Lung (tissue), 12 donors: ENCODE measurements around the gene INMT. TPM values are rescaled to one million over a fixed set of nuclear protein-coding genes. Genes with fewer than 3 reads are reported as not detected.
A peak's percentile ranks its signal among the peaks of the same experiment; 100 is the strongest.

Experiments used
- ATAC-seq: fragments of 200-7000 bp; cut with Tn5 transposase; one replicate; pipeline ENCODE4 v1.9.1; 2020; ENCODE audit warnings: moderate number of reproducible peaks; ENCODE audit not compliant: insufficient read depth, low FRiP score
- DNase-seq, 3 donors: peaks; one replicate each; pipeline ENCODE4 v3.0.0-alpha.2; 2013 to 2017
- H3K27ac ChIP-seq, 2 donors: one replicate each; pipeline ENCODE4 v1.5.1; 2013; ENCODE audit warnings: mild to moderate bottlenecking in 2 of 2, moderate library complexity in 2 of 2, control low read depth in 1 of 2, inconsistent platforms in 1 of 2, low read depth in 1 of 2, low read length in 1 of 2
- H3K27me3 ChIP-seq, 3 donors: one replicate each; pipeline ENCODE4 v1.5.1; 2013; ENCODE audit warnings: low read length in 2 of 3; ENCODE audit not compliant: control insufficient read depth in 3 of 3, insufficient read depth in 3 of 3
- H3K36me3 ChIP-seq, 4 donors: one replicate each; pipeline ENCODE4 v1.5.1; 2013; ENCODE audit warnings: low read length in 4 of 4, mild to moderate bottlenecking in 1 of 4, moderate library complexity in 1 of 4; ENCODE audit not compliant: control insufficient read depth in 4 of 4, insufficient read depth in 4 of 4
- H3K4me1 ChIP-seq, 5 donors: one replicate each; pipeline ENCODE4 v1.5.1; 2013; ENCODE audit warnings: low read length in 5 of 5, mild to moderate bottlenecking in 2 of 5, moderate library complexity in 1 of 5; ENCODE audit not compliant: control insufficient read depth in 5 of 5, insufficient read depth in 5 of 5
- H3K4me3 ChIP-seq: one replicate; pipeline ENCODE4 v1.5.1; 2013; ENCODE audit warnings: mild to moderate bottlenecking, control low read depth, moderate library complexity
- H3K9ac ChIP-seq, 2 donors: one replicate each; pipeline ENCODE4 v1.5.1; 2013; ENCODE audit warnings: low read length in 2 of 2, control low read depth in 1 of 2; ENCODE audit not compliant: insufficient read depth in 1 of 2
- H3K9me3 ChIP-seq, 4 donors: one replicate each; pipeline ENCODE4 v1.5.1; 2013; ENCODE audit warnings: low read length in 3 of 4, mild to moderate bottlenecking in 1 of 4, moderate library complexity in 1 of 4; ENCODE audit not compliant: control insufficient read depth in 4 of 4, insufficient read depth in 3 of 4
- CTCF ChIP-seq: IDR thresholded peaks from 2 replicates; pipeline ENCODE4 v1.5.1; 2012; ENCODE audit warnings: mild to moderate bottlenecking; ENCODE audit errors: control extremely low read depth, extremely low read depth
- WGBS, 2 donors: extraction: QIAGEN DNeasy Blood & Tissue Kit; methylation state at CpG; one replicate each; pipeline ENCODE4 v1.1.7; 2013; 5-methylcytosine and 5-hydroxymethylcytosine counted together
- polyA plus RNA-seq, 2 donors: library from polyadenylated mRNA; stranded (reverse); fragments of 200-250 nt; gene quantifications; one replicate each; pipeline ENCODE4 v1.2.1, GENCODE V29; 2013
- total RNA-seq, 2 donors: library from RNA; depleted of rRNA in 1 of 2; stranded (reverse); fragments of >200 nt in 1 of 2; gene quantifications; one replicate each; pipeline ENCODE4 v1.2.1, GENCODE V29; 2014 to 2021
- donor health status: control.
- donor health status: control.
- donor health status: Bipolar disorder and iron deficiency.
- donor health status: healthy.
- donor health status: DM: yes; HTN: yes; CAD: no.

INMT gene
- total and polyA plus RNA-seq, 4 donors: 88.7 to 200 (median 127) TPM

- Histone ChIP-seq H3K27ac (peak overlapping the region in 1 of 2 donors; percentile 30), H3K9ac (no peak overlapping the region), H3K36me3 (peaks cover 0 to 17% (median 3%) of the 10 kb centered on the region in 4 donors), H3K9me3 (no peaks in the 10 kb centered on the region), H3K4me3 (no peak overlapping the region), H3K27me3 (no peaks in the 10 kb centered on the region), H3K4me1 (peaks cover 0 to 21% (median 7%) of the 10 kb centered on the region in 5 donors)
- no peak for TF ChIP-seq CTCF
- ATAC-seq (no peak), DNase-seq (no peak)
- 87 to 93% methylated on average over 9 of the region's 9 CpGs for WGBS, 2 donors
Observed at GRCh38 chr7:30805081-30805691, 53.3 kb downstream of the INMT start.

- WGBS, 2 donors: 89 to 95% methylated on average over 6 of the region's 6 CpGs
- Histone ChIP-seq H3K36me3 (peaks cover 0 to 16% (median 3%) of the 10 kb centered on the region in 4 donors), H3K27ac (no peak overlapping the region), H3K4me1 (peaks cover 0 to 17% (median 7%) of the 10 kb centered on the region in 5 donors), H3K27me3 (no peaks in the 10 kb centered on the region), H3K9ac (no peak overlapping the region), H3K9me3 (no peaks in the 10 kb centered on the region), H3K4me3 (no peak overlapping the region)
- TF ChIP-seq CTCF: no peak
- ATAC-seq (no peak), DNase-seq (no peak)
Observed at GRCh38 chr7:30805931-30806330, 54.0 kb downstream of the INMT start.

Other genes with a start within 250 kb of the INMT start
- gene GGCT, start 247.3 kb upstream of the INMT start, total RNA-seq: 10 to 100 TPM; 33.1 to 38.1 TPM
- gene GGCT, start 247.3 kb upstream of the INMT start, polyA plus RNA-seq: 10 to 100 TPM; 45.0 to 90.1 TPM
- gene GARS1, start 157.3 kb upstream of the INMT start, total RNA-seq: 100 to 1,000 TPM in 1 of 2 donors, 10 to 100 TPM in 1; 55.5 to 132 TPM
- 10 to 100 TPM; 85.0 to 99.3 TPM for gene GARS1, start 157.3 kb upstream of the INMT start, polyA plus RNA-seq
- gene CRHR2, start 69.7 kb upstream of the INMT start, total RNA-seq: under 1 TPM in 1 of 2 donors, not detected in 1; 0.20 TPM
- gene CRHR2, start 69.7 kb upstream of the INMT start, polyA plus RNA-seq: under 1 TPM in 1 of 2 donors, not detected in 1; 0.02 TPM
- gene MINDY4, start 19.3 kb downstream of the INMT start, total RNA-seq: 10 to 100 TPM; 13.3 to 24.1 TPM
- 1 to 10 TPM; 5.0 to 8.1 TPM for gene MINDY4, start 19.3 kb downstream of the INMT start, polyA plus RNA-seq
- 100 to 1,000 TPM; 328 to 655 TPM for gene AQP1, start 159.7 kb downstream of the INMT start, total RNA-seq
- gene AQP1, start 159.7 kb downstream of the INMT start, polyA plus RNA-seq: 100 to 1,000 TPM; 267 to 527 TPM
- under 1 TPM in 1 of 2 donors, not detected in 1; 0.77 TPM for gene GHRHR, start 211.8 kb downstream of the INMT start, total RNA-seq
- under 1 TPM; 0.38 to 0.77 TPM for gene GHRHR, start 211.8 kb downstream of the INMT start, polyA plus RNA-seq